ES-I3 (cell line): Measurements from ENCODE around the gene INSL4.

Experiments
- H3K36me3 ChIP-seq: 2 replicates; pipeline ENCODE4 v1.6.1; 2013; ENCODE audit warnings: mild to moderate bottlenecking, low read length, control low read depth, moderate library complexity; ENCODE audit not compliant: insufficient read depth
- H3K4me1 ChIP-seq: 2 replicates; pipeline ENCODE4 v1.6.1; 2013; ENCODE audit warnings: mild to moderate bottlenecking, control low read depth, low read length; ENCODE audit not compliant: insufficient read depth
- H3K9ac ChIP-seq: 2 replicates; pipeline ENCODE4 v1.6.1; 2013; ENCODE audit warnings: low read depth, mild to moderate bottlenecking, low read length, moderate library complexity
- H3K9me3 ChIP-seq: 2 replicates; pipeline ENCODE4 v1.6.1; 2013; ENCODE audit warnings: mild to moderate bottlenecking, low read length, moderate library complexity; ENCODE audit not compliant: control insufficient read depth, insufficient read depth

Gene INSL4

DNA sequence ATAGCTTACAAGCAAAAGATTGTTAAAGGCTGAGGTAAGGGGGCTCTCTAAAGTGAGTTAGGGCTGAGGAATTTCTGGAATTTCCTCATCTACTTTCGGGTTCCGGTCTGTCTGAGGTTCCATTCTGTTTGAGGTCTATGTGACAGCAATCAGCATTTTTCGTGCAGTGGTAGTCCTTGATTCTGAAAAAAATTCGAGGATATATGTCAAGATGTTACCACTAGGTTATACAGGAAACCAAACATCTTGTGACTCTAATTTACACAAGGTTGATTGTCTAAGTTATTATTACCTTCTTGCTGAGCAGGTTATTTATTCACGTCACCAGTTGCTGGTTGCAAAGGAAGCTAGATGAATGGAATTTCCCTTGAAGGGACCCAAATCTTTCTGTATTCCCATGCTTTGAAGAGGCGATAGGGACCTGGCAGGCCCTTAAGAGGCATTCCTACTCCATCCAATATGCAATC, 38.1 kb downstream of the INSL4 start:
- H3K9ac ChIP-seq, result no peak overlapping the region
- H3K36me3 ChIP-seq, result no peaks in the 10 kb centered on the region
- H3K4me1 ChIP-seq, result peaks cover 20% of the 10 kb centered on the region
- H3K9me3 ChIP-seq, result no peaks in the 10 kb centered on the region; the same call in 1 of the 2 replicates

DNA sequence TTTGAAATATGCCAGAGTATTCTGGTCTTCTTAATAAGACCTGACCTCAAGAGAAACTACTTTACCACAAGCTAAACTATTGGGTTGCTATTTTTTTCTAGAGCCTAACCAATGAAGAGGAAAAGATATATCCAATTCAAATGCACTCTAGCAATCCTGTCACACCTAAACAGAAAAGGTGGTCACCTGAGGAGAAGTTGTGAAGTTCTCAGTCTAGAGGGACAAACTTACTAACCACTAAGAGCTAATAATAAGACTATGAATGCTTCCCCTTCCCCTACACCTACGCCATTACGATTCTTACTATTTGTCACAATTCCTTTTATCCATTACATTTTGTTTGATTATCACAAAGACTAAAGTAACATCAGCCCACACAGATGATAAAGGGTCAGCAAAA, 43.6 kb downstream of the INSL4 start:
- Histone ChIP-seq H3K36me3 (no peaks in the 10 kb centered on the region), H3K9me3 (no peaks in the 10 kb centered on the region), H3K4me1 (peaks cover 5% of the 10 kb centered on the region; the same call in 1 of the 2 replicates), H3K9ac (no peak overlapping the region)

DNA sequence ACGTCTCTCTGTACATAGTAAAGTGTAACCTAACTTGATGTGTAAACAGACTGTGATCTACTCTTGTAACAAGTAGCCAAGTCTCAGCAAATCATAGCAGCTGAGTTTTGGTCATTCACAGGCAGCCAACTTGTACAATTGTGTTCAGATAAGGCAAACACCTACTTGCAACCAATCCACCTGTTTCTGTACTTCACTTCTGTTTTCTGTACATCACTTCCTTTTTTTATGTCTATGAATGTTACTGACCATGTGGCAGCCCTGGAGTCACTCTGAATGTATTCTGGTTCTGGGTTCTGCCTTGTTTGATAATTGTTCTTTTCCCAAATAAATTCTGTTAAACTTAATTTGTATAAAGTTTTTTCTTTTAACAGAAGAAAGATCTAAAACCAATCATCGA, 47.3 kb downstream of the INSL4 start:
- Histone ChIP-seq H3K9me3 (no peaks in the 10 kb centered on the region), H3K36me3 (no peaks in the 10 kb centered on the region), H3K4me1 (no peaks in the 10 kb centered on the region), H3K9ac (no peak overlapping the region)
